Mucosa of rectum (tissue), 2 donors: ENCODE measurements around the gene ARL5C.

Experiments used
- H3K27ac ChIP-seq, 2 donors: one replicate each; pipeline ENCODE4 v1.7.0; 2013; ENCODE audit warnings: inconsistent platforms in 2 of 2, low read depth in 2 of 2, low read length in 2 of 2
- H3K27me3 ChIP-seq, 2 donors: one replicate each; pipeline ENCODE4 v1.7.0; 2013; ENCODE audit warnings: low read length in 2 of 2; ENCODE audit not compliant: control insufficient read depth in 2 of 2, insufficient read depth in 2 of 2
- H3K36me3 ChIP-seq, 2 donors: one replicate each; pipeline ENCODE4 v1.7.0; 2013; ENCODE audit warnings: low read length in 2 of 2; ENCODE audit not compliant: control insufficient read depth in 2 of 2, insufficient read depth in 2 of 2
- H3K4me1 ChIP-seq, 2 donors: one replicate each; pipeline ENCODE4 v1.7.0; 2013; ENCODE audit warnings: low read length in 2 of 2, mild to moderate bottlenecking in 1 of 2; ENCODE audit not compliant: control insufficient read depth in 2 of 2, insufficient read depth in 2 of 2
- H3K4me3 ChIP-seq, 2 donors: one replicate each; pipeline ENCODE4 v1.7.0; 2013; ENCODE audit warnings: low read length in 2 of 2
- H3K9ac ChIP-seq, 2 donors: one replicate each; pipeline ENCODE4 v1.7.0; 2013; ENCODE audit warnings: low read length in 2 of 2, low read depth in 1 of 2, mild to moderate bottlenecking in 1 of 2
- H3K9me3 ChIP-seq, 2 donors: one replicate each; pipeline ENCODE4 v1.7.0; 2013; ENCODE audit warnings: low read length in 2 of 2; ENCODE audit not compliant: control insufficient read depth in 2 of 2
- donor health status: healthy.
- donor health status: Normal muscosa, but diverticular disease.

The ARL5C gene

DNA sequence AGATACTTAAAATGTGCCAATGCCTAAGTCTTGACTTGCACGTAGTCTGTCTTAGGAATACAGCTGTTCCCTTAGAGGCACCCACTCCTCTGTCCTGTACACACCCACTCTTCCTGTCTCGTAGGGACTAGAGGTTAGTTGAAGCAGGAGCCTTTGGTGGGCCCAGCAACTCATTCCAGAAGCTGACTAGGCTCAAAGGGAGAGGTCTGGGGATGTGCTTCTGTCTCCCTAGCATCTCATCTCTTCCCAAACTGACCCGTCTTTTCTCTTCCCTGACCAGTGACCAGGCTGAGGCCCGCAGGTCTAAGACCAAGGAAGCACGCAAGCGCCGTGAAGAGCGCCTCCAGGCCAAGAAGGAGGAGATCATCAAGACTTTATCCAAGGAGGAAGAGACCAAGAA lies 38.3 kb upstream of the ARL5C start:
- Histone ChIP-seq H3K4me3 (no peak overlapping the region), H3K9ac (no peak overlapping the region), H3K27ac (no peak overlapping the region), H3K27me3 (no peaks in the 10 kb centered on the region), H3K4me1 (peaks cover 18 to 23% of the 10 kb centered on the region in 2 donors), H3K36me3 (peaks cover 33 to 36% of the 10 kb centered on the region in 2 donors), H3K9me3 (no peaks in the 10 kb centered on the region)

- Histone ChIP-seq H3K4me3 (peak overlapping the region; percentile 86 to 99), H3K9me3 (no peaks in the 10 kb centered on the region), H3K27me3 (no peaks in the 10 kb centered on the region), H3K9ac (peak overlapping the region; percentile 84 to 99), H3K27ac (peak overlapping the region in 1 of 2 donors; percentile 94), H3K4me1 (peaks cover 20 to 28% of the 10 kb centered on the region in 2 donors), H3K36me3 (peaks cover 33 to 36% of the 10 kb centered on the region in 2 donors)
Measured at GRCh38 chr17:39200957-39201510, 35.1 kb upstream of the ARL5C start.

- Histone ChIP-seq H3K27me3 (no peaks in the 10 kb centered on the region), H3K4me3 (peak within 1 kb of the TSS; percentile 86 to 99), H3K27ac (peak within 1 kb of the TSS; percentile 94 to 96), H3K4me1 (peaks cover 20 to 29% of the 10 kb centered on the region in 2 donors), H3K9me3 (no peaks in the 10 kb centered on the region), H3K9ac (peak within 1 kb of the TSS; percentile 84 to 99), H3K36me3 (peaks cover 33 to 36% of the 10 kb centered on the region in 2 donors)
Measured at GRCh38 chr17:39200070-39200879, 34.3 kb upstream of the ARL5C start, which contains the start of gene RPL19. Gene RPL19, plus strand, starts transcription at chr17:39200283. Its CDS starts 62 bp downstream, at chr17:39200345.

DNA sequence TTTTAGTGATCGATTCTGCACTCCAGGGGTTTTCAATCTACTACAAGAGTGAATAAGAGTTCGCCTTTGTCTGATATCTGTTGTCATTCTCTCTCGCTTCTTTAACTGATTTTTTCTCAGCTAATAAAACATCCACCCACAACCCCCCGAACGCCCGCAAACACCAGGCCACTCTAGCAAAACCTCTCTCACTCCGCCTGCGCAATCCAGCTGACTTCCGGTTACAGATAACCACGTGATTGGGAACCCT lies 33.8 kb upstream of the ARL5C start:
- Histone ChIP-seq H3K27ac (peak overlapping the region; percentile 94 to 96), H3K27me3 (no peaks in the 10 kb centered on the region), H3K36me3 (peaks cover 30% of the 10 kb centered on the region in 2 donors), H3K4me1 (peaks cover 20 to 29% of the 10 kb centered on the region in 2 donors), H3K4me3 (peak overlapping the region; percentile 86 to 99), H3K9ac (peak overlapping the region; percentile 84 to 99), H3K9me3 (no peaks in the 10 kb centered on the region)

DNA sequence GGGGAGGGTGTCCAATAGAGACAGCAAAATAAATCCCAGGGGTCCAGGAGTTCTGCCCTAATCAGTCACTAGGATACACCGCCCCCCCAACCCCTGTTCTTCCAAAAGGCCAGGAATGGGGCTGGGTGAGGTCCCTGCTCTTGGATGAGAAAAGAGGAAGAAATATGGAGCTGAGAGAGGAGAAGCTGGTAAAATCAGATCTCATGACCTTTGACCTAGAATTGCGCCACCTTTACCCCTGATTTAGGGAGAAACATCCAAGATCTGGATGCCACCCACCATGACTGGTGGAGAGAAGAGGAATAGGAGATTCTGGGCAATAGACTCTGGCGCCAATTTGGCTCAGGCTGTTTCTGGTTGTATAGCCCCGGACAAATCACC lies 32.2 kb upstream of the ARL5C start:
- Histone ChIP-seq H3K4me3 (peak overlapping the region in 1 of 2 donors; percentile 26), H3K27me3 (no peaks in the 10 kb centered on the region), H3K9me3 (no peaks in the 10 kb centered on the region), H3K27ac (peak overlapping the region in 1 of 2 donors; percentile 38), H3K9ac (no peak overlapping the region), H3K4me1 (peaks cover 20 to 29% of the 10 kb centered on the region in 2 donors), H3K36me3 (peaks cover 15% of the 10 kb centered on the region in 2 donors)

GRCh38 chr17:39197380-39198185 lies 31.6 kb upstream of the ARL5C start, which contains the start of gene CACNB1:
Gene CACNB1, minus strand, starts transcription at chr17:39197669. Its CDS starts 174 bp downstream, at chr17:39197495.
- Histone ChIP-seq H3K4me1 (peaks cover 20 to 29% of the 10 kb centered on the region in 2 donors), H3K27ac (peak within 1 kb of the TSS in 1 of 2 donors; percentile 48), H3K9ac (peak within 1 kb of the TSS in 1 of 2 donors; percentile 63)

GRCh38 chr17:39196808-39197291 lies 30.9 kb upstream of the ARL5C start:
- peak overlapping the region; percentile 72 to 73 for H3K4me3 ChIP-seq
- H3K27ac ChIP-seq = no peak overlapping the region
- H3K9me3 ChIP-seq = no peaks in the 10 kb centered on the region
- peaks cover 20 to 28% of the 10 kb centered on the region in 2 donors for H3K4me1 ChIP-seq
- H3K9ac ChIP-seq = peak overlapping the region in 1 of 2 donors; percentile 63
- H3K27me3 ChIP-seq = no peaks in the 10 kb centered on the region
- H3K36me3 ChIP-seq = peaks cover 5 to 10% of the 10 kb centered on the region in 2 donors

More at GRCh38 chr17:39197380-39198185, 31.6 kb upstream of the ARL5C start, which contains the start of gene CACNB1:
- Histone ChIP-seq H3K9me3 (no peaks in the 10 kb centered on the region), H3K27me3 (no peaks in the 10 kb centered on the region), H3K36me3 (peaks cover 11 to 12% of the 10 kb centered on the region in 2 donors), H3K4me3 (peak within 1 kb of the TSS; percentile 72 to 73)

DNA sequence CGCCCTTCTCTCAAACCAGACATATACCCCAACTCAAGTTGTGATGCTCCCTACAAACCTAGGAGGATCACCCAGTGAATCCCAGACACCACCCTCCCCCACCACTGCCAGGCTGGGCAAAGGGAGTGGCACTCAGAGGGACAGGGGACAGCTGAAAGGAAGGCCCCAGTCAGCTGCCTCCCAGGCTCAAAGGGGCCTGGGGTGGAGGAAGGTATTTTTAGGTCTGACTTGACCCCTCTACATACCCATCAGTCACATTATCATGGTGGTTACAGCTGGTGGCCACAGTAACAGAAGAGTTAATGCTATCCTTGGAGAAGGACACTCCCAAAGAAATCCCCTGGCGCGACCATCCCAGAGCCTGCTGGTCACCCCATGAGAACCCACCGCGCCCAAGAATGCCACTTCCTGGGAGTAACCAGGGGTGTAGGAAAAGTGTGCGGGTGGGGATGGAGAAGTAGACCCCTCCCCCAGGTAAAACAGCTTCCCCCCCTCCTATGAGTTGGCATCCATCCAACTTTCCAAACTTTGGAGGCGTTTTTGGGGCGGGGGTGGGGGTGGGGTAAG lies 30.4 kb upstream of the ARL5C start:
- no peaks in the 10 kb centered on the region for H3K27me3 ChIP-seq
- H3K9ac ChIP-seq = peak overlapping the region in 1 of 2 donors; percentile 1
- H3K36me3 ChIP-seq = peaks cover 0 to 7% of the 10 kb centered on the region in 2 donors
- no peak overlapping the region for H3K27ac ChIP-seq
- H3K9me3 ChIP-seq = no peaks in the 10 kb centered on the region
- no peak overlapping the region for H3K4me3 ChIP-seq
- H3K4me1 ChIP-seq = peaks cover 15 to 23% of the 10 kb centered on the region in 2 donors

DNA sequence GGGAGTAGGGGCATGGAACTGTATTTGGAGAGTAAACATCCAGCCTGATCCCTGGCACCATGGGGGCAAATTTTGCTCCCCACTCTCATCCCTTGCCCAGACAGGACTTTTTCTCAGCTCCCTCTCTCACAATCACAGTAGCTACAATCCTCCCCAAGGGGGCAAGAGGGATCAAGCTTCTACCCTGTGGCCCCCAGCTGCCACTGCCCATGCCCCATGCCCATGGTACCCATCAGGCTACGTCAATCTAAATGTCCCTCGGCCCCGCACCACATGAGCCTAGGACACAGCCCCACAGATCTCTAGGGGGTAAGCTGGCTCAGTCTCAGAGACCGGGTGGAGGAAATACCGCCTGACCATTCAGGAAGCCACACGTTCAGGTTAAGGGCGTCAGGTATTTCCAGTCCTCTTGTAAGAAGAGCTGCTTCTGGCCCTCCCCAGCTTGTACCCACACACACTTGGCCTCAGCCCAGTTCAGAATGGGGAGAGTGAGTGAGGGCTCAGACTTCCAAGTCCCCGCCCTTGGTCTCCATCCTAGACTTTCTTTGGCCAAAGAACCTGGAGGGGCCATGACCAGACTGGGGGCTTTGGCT lies 29.7 kb upstream of the ARL5C start:
- Histone ChIP-seq H3K36me3 (peaks cover 0 to 7% of the 10 kb centered on the region in 2 donors), H3K27me3 (no peaks in the 10 kb centered on the region), H3K9ac (no peak overlapping the region), H3K4me1 (peaks cover 8 to 16% of the 10 kb centered on the region in 2 donors), H3K27ac (no peak overlapping the region), H3K4me3 (no peak overlapping the region), H3K9me3 (no peaks in the 10 kb centered on the region)
